ENCODE data around the gene VPS13A.

GRCh38 chr9:77257275-77257674 is 79.9 kb downstream of the VPS13A start:
- no peak for TF ChIP-seq POLR2A (IDR thresholded peaks at IDR 0.05; ENCODE audit: low read length)
- no peak for TF ChIP-seq GATA1 (IDR thresholded peaks at IDR 0.05; ENCODE audit: low read depth, low read length)
